Raji (cell line): ENCODE measurements around the gene SGO2.

Source experiments
- POLR2A ChIP-seq: IDR thresholded peaks from 2 replicates; pipeline ENCODE4 v1.6.1; 2011; ENCODE audit warnings: low read depth, low read length, control low read depth; ENCODE audit not compliant: insufficient read depth

SGO2 gene

GRCh38 chr2:200578778-200579177 lies 52.8 kb downstream of the SGO2 start:
- no peak for TF ChIP-seq POLR2A

DNA sequence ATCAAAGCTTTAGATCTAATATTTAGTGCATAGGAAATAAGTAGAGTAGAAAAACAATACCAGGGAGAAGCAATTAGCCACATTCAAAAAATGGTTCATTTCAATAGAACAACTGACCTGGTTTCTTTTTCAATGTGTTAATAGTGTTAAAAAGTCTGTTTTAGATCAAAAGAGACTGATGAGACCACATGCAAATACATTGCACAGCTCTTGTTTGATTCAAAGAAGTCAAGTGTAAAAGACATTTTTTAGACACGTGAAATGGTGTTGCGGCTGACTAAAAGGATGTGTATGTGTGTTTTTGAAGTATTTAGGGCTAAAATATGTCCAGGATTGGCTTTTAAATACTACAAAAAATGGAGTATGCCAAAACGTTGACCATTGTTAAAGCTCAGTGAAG lies 58.6 kb downstream of the SGO2 start:
- no peak for TF ChIP-seq POLR2A

DNA sequence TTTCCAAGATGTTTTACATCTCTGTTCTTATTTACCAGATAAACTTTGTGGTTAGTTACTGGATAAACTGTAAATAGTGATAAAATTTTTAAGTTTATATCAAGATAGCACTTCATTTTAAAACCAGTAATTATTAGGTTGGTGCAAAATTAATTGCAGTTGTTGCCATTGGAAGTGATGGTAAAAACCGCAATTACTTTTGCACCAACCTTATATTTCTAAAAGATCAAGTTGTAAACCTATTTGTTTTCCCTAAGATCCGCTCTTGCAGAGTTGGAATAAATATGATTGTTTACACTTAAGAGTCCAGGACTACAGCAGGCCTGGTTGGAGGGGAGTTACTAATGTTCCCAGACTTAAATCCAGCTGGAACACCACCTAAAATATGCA lies 59.3 kb downstream of the SGO2 start:
- no peak for TF ChIP-seq POLR2A

DNA sequence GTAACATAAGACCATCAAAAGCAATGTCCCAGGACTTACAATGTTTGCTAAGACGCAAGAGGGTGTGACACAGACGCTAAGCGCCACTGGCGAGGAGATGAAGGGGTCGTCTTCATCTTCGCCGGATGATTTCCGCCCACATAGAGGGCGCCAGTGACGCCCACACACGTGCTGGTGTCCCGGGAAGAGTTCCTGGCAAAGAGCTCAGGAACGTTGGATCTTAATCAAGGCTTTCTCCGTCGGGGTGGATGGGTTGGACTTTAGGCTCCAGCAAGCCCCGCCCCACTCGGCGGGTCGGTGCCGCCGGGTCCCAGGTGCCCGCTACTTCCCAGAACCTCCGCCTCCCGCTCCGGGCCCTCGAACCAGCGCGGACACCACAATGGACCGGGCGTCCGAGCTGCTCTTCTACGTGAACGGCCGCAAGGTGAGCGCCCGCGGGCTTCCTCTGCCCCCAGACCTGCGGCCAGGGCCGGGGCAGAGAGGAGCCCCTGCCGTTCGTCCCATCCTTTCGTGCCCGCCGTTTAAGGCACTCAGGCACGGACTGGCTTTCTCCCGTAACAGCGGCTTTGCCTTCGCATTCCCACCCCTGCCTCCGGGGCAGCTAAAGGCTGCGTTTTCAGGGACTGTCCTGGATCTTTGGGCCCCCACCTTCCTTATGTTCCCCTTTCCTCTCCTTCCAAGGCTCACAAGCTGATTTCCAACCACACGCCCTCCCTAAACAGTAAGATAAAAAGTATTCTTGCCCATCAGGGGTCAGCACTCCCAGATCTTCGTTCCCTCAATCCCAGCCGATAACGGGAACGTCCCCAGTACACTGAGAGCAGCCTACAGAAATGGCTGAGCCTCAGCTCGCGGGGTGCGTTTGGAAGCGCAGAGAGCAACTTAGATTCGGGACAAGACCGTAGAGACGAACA lies 60.0 kb downstream of the SGO2 start, which contains the start of gene AOX1:
AOX1 (plus strand) TSS at position 285 of the 914 bp plus-strand sequence; CDS start at position 380, 95 bp downstream.
- TF ChIP-seq POLR2A: no peak

GRCh38 chr2:200586644-200586975 lies 60.6 kb downstream of the SGO2 start:
- no peak for TF ChIP-seq POLR2A

DNA sequence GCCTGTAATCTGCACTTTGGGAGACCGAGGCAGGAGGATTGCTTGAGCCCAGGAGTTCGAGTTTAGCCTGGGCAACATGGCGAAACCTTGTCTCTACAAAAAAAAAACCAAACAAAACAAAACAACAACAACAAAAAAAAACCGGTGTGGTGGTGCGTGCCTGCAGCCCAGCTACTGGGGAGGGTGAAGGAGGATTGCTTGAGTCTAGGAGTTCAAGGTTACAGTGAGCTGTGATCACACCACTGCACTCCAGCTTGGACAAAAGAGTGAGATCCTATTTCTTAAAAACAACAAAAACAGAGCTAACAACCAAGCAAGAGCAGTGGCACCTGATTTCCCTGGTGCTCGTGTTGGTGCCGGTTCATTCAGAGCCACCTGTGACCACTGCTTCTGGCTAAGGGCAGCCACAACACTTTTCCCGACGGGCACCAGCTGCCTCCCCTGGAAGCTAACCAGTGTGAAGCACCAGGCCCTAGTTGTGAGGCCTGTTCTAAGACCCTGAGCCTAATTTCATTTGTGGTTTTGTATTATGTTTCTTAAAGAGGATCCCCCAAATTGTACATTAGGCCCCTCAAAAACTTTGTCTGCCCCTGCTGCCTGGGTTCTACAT lies 61.1 kb downstream of the SGO2 start:
- TF ChIP-seq POLR2A: no peak

- TF ChIP-seq POLR2A: no peak
These were observed 62.2 kb downstream of the SGO2 start for GRCh38 chr2:200588076-200588678.

GRCh38 chr2:200590090-200590489 lies 64.1 kb downstream of the SGO2 start:
- no peak for TF ChIP-seq POLR2A

GRCh38 chr2:200591308-200591707 lies 65.3 kb downstream of the SGO2 start:
- TF ChIP-seq POLR2A: no peak

DNA sequence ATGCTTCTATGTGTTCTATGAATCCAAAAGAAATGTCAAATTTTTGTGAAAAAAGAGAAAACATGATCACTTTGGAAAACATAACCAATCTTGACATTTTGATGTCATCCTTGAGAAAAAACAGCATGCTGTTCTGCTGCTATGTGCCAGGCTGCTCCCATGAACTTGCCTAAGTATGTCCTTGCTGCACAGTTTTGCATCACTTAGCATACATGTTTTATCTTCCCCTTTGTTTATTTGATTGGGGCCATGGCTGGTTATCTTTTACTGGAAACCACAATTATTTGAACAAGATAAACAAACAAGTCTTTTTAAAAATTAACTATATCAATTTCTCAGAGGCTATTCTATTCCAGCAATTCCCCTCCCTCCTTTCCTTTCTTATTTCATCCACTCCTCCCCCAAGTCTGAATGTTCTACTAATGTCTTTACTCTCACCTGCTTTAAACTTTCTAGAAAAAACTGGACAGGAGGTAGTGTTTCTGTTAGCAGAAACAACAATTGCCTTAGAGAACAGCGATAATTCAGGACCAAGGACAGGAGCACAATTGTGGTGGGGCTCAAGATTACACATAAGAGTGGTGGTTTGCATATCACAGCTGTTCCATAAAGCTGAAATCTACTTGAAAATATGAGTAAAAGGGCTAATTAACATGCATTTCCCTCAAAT lies 66.5 kb downstream of the SGO2 start:
- no peak for TF ChIP-seq POLR2A

- TF ChIP-seq POLR2A: no peak
These were observed 67.9 kb downstream of the SGO2 start for GRCh38 chr2:200593905-200594304.

DNA sequence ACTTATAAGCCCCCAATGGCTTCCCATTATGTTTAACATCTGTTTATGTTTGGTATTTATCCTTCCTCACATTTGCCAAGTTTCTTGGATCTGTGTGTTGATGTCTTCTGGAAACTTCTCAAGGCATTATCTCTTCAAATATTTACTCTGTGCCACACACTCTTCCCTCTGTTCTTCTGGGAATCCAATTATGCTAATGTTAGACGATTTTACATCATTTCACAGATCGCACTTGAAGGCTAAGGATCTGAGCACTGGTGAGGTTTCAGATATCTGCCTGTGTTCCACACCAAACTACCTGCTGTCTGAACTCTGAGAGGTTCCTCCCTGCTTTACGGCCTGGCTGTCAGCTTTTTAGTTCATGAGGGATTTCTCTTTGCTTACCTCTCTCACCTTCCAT lies 69.9 kb downstream of the SGO2 start:
- no peak for TF ChIP-seq POLR2A

DNA sequence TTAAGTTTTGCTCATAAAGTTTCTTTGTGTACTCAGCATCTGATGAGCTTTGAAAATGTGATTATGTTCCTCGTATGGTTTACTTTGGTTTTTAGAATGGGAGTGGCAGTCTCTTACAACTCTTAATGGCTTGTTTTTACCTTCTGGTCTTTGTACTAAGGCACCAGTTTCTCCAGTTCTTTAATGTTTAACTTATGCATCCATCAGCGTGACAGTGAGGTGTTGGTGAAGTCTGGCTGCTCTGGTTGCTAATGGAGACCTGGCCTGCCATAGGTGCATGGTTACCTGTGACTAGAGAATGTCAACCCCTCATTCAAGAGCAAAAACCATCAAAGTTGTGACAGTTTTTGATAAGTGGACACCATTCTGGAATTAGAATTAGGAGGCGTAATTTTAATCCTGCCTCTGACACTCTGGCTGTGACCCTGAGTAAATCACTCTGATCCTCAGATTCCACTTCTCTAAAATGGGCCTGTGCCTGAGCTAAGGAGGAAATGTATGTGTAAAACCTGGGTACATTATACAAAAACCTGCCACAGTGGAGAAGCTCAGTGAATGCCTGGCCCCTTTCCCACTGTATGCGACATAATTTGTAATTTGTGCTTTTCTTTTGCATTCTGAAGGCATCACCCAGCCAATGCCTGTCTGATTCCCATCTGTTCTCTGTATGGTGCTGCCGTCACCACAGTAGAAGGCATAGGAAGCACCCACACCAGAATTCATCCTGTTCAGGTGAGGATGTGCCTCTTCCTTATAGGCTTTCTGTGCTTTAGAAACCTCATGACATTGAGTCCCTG lies 71.0 kb downstream of the SGO2 start:
- TF ChIP-seq POLR2A: no peak

DNA sequence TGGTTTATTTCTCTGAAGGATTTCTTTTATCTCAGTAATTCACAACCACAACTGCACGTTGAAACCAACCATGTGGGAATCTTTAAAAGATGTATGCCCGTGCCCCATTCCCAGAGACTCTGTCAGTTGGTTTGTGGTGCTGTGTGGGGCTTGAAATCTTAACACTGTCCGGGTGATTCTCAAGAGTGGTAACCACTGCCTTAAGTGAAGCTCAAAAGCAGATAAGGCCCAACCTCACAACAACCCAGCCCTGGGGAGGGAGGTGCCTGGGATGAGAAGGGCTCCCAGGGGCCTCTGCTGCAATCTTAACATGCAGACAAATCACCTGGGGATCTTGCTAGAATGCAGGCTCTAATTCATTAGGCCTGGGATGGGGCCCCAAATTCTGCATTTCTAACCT lies 73.2 kb downstream of the SGO2 start:
- no peak for TF ChIP-seq POLR2A
